Activated CD4-positive, alpha-beta T cell treated with anti-CD3 and anti-CD28 coated beads, Interleukin-2, amount 50 U/mL, for 16 hours (primary cell): ENCODE results near the gene TNFRSF19.
"Not testable (repeated sequence)": the region's sequence is repeated elsewhere in the genome, so short reads cannot be mapped to it uniquely, and the experiment has no call there.

Experiments
- DNase-seq: peaks from one replicate; pipeline ENCODE4 v3.0.0-alpha.2; 2020

Gene TNFRSF19

GRCh38 chr13:23570099-23570920 is at the start of gene TNFRSF19:
Gene TNFRSF19 (plus strand): TSS chr13:23570412. CDS start chr13:23590184, 19,772 bp downstream.
- no peak for DNase-seq

DNA sequence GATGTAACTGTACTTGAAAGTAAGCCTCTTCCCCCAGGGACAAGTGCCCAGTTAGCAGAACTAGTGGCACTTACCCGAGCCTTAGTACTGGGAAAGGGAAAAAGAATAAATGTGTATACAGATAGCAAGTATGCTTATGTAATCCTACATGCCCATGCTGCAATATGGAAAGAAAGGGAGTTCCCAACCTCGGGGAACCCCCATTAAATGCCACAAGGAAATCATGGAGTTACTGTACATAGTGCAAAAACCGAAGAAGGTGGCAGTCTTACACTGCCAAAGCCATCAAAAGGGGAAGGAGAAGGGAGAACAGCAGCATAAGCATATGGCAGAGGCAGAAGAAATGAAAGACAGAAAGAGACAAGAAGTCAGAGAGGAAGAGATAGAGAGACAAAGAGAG is 40.3 kb upstream of the TNFRSF19 start:
- DNase-seq, result not testable (repeated sequence)

- DNase-seq, result no peak
Measured at GRCh38 chr13:23531446-23531845, 38.8 kb upstream of the TNFRSF19 start.

- DNase-seq, result no peak
Measured at GRCh38 chr13:23534090-23534489, 36.1 kb upstream of the TNFRSF19 start.

GRCh38 chr13:23541221-23541824 is 28.9 kb upstream of the TNFRSF19 start:
- no peak for DNase-seq

GRCh38 chr13:23544668-23545067 is 25.5 kb upstream of the TNFRSF19 start:
- no peak for DNase-seq

DNA sequence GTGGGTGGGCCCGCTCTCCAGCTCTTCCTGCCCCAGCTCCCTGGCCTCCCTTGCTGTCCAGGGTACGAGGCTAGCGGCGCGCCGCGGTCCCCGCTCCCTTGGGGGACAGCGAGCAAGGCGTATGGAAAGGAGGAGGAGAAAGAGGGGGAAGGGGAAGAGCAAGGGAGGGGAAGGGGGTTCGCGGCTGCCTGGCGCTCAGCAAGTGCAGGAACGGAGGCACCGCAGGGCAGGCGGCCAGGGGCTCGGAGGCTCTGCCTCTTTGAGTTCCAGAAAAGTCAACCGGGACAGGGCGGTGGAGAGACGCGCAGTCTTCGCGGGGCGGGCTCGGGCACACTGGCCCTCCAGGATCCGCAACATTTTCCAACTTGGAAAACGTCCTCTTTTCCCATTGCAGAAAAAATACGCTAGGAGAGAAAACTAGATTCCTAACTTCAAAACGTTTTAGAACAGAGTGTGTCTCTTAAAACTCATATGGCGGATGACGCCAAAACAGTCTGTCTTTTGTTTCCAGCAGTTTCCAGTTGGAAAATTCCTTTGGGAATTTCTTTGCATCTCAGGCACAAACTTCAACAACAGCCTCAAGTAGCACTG is 23.1 kb upstream of the TNFRSF19 start:
- DNase-seq, result no peak

- no peak for DNase-seq
Measured at GRCh38 chr13:23549724-23550123, 20.5 kb upstream of the TNFRSF19 start.

GRCh38 chr13:23550163-23550562 is 20.0 kb upstream of the TNFRSF19 start:
- no peak for DNase-seq

DNA sequence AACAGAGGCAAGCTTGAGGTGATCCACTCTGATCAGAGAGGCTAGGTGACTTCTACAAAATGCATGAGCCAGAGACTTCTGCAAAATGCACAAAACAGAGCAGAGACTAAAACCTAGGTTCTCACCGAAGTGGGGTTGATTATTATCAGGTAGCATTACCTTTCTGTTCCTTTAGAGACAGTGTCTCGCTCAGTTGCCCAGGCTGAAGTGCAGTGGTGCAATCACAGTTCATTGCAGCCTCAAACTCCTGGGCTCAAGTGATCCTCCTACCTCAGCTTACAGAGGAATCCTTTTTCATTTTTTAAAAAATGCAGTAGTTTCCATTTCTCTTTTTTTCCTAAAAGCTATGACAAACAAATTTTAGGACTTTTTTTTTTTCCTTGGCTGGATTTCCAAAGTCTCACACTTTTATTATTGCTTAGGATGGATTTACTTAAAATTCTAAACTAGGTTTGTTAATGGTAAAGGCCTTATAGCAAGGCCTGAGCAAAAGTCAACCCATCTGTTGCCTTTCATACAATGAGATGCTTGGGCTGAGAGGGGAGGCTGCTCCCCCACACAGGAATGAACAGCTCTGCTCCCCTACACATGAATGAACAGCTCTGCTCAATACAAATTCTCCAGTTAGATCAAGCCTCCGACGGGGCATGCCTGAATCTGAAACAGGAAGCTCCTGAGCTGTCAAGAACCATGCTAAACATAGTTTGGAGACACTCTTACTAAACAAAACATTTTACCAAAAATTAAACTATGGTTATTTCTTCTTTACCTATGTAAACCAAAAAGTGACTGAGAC is 18.8 kb upstream of the TNFRSF19 start:
- no peak for DNase-seq

DNA sequence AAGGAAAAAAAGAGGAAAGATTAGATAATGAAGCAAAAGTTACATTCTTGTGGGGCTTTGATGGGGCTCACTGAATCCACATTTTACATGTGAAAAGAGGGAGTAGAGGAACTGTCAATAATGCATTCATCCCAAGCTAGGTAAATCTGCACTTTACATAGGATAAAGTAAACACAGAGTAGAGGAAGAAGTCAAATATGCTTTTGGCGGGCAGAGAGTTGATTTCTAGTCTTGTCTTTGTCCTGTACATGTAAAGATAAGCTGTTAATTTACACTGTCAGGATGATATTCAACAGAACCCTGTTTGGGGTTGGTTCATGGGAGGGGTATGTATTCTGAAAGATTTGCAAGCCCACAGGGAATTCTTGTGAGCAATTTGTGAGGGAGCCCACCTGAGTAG is 18.0 kb upstream of the TNFRSF19 start:
- DNase-seq, result no peak

- DNase-seq, result no peak
Measured at GRCh38 chr13:23552661-23553060, 17.6 kb upstream of the TNFRSF19 start.

DNA sequence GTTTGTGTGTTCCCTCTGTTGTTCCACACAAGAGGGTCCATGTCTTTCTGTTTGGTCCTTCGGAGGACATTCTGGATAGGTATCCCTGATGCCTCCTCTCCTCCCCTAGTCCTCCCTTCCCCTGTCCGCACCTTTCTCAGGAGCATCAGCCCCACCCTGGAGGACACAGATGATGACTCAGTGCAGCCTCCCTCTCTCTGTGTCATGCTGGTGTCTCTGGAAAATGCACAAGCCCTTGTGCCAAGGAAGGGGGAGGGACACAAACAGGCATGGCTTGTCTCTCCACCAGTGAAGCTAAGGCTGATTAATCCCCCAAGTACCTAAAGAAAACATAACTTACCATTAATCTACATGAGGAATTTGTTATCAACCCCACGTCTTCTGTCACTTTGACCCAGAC is 16.2 kb upstream of the TNFRSF19 start:
- DNase-seq, result no peak

GRCh38 chr13:23557043-23557442 is 13.2 kb upstream of the TNFRSF19 start:
- no peak for DNase-seq

DNA sequence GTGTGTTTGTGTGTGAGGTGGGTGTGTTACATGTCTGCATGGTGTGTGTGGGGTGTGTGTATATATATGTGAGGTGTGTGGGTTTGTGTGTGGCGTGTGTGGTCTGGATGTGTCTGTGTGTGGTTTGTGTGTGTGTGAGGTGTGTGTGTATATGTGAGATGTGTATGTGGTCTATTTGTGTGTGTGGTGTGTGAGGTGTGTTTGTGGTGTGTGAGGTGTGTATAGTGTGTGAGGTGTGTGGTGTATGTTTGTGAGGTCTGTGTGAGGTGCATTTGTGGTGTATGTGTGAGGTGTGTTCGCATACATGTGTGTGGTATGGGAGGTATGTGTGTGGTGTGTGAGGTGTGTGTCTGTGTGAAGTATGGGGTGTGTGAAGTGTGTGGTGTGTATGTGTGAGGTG is 12.5 kb upstream of the TNFRSF19 start:
- DNase-seq, result no peak

- peak; percentile 20 for DNase-seq
Measured at GRCh38 chr13:23558675-23559536, 11.3 kb upstream of the TNFRSF19 start.

- DNase-seq, result no peak
Measured at GRCh38 chr13:23560571-23561089, 9.6 kb upstream of the TNFRSF19 start.

- DNase-seq, result no peak
Measured at GRCh38 chr13:23561261-23561660, 9.0 kb upstream of the TNFRSF19 start.

DNA sequence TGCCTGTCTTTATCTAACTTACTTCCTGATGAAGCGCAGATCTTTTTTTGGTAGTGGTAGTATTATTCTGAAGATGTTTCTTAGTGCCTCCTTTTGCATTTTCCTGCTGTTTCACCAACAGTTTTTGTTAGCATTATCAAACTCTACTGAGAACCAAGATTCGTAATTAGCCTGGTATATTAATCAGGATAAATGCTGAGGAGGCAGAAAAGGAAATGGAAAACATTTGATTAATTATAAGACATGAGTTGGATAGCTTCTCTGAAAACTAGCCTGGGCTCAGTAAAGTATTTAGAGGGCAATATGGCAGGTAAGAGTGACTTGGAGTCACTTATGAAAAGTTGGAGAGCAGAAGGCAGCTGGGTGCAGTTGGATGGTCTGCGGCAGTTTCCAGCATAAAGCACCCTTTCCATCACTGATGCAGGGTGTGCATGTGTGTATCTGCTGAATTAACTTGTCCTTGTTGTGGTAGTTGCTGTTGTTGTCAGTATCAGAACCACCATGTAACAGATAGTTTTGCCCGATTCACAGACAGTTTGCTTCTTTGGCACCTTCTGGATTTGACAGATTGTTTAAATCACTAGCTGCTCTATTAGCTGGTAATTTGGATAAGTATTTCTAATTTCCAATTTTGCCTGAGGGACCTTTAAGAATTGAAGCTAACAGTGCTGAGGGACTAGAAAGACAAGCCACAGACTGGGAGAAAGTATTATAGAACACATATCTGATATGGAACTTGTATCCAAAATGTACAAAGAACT is 6.9 kb upstream of the TNFRSF19 start:
- no peak for DNase-seq

- DNase-seq, result no peak
Measured at GRCh38 chr13:23567906-23568460, 2.2 kb upstream of the TNFRSF19 start.

GRCh38 chr13:23570921-23571315 is 706 bp downstream of the TNFRSF19 start:
- DNase-seq, result no peak
